CD1c-positive myeloid dendritic cell (primary cell): Measurements from ENCODE around the gene TMCO4.
"Not testable (repeated sequence)": the region's sequence is repeated elsewhere in the genome, so short reads cannot be mapped to it uniquely, and the experiment has no call there.

Source experiments
- DNase-seq: peaks from one replicate; pipeline ENCODE4 v3.0.0-alpha.2; 2016; ENCODE audit errors: extremely low spot score

The TMCO4 gene

GRCh38 chr1:19637606-19638005 lies 162.1 kb downstream of the TMCO4 start:
- no peak for DNase-seq

GRCh38 chr1:19636749-19637148 lies 163.0 kb downstream of the TMCO4 start:
- not testable (repeated sequence) for DNase-seq

GRCh38 chr1:19636065-19636464 lies 163.7 kb downstream of the TMCO4 start:
- no peak for DNase-seq

GRCh38 chr1:19635646-19636045 lies 164.1 kb downstream of the TMCO4 start:
- no peak for DNase-seq

- not testable (repeated sequence) for DNase-seq
Measured at GRCh38 chr1:19635064-19635463, 164.7 kb downstream of the TMCO4 start.

- no peak for DNase-seq
Measured at GRCh38 chr1:19633106-19633505, 166.6 kb downstream of the TMCO4 start.
